HepG2 (cell line): ENCODE data around the gene AFG1L. TPM values are rescaled to one million over a fixed set of nuclear protein-coding genes. Genes with fewer than 3 reads are reported as not detected.

Source experiments
- ASH2L ChIP-seq: fragments of 300-600, 200-600 bp; sonication (generic); IDR thresholded peaks from 2 replicates; pipeline ENCODE4 v1.7.0; 2017; ENCODE audit warnings: low read depth, mild to moderate bottlenecking, moderate library complexity, mixed read lengths, low read length; ENCODE audit not compliant: insufficient read length
- BCL6 ChIP-seq: IDR thresholded peaks from 2 replicates; pipeline ENCODE4 v1.6.1; 2016; ENCODE audit warnings: missing genetic modification reagents, missing compliant biosample characterization
- CBFB ChIP-seq: sonication (generic); formaldehyde crosslinking; IDR thresholded peaks from 2 replicates; pipeline ENCODE4 v1.4.0; 2020; ENCODE audit warnings: missing genetic modification reagents
- CREB1 ChIP-seq, 2 experiments: fragments of 450-650 bp in 1 of 2; IDR thresholded peaks; 2 replicates each; pipeline ENCODE4 v1.6.1; 2016 to 2017; ENCODE audit warnings: control low read depth in 1 of 2, mild to moderate bottlenecking in 1 of 2, missing compliant biosample characterization in 1 of 2, missing genetic modification characterization in 1 of 2
- CREM ChIP-seq, 2 experiments: sonication (generic) in 1 of 2; formaldehyde crosslinking in 1 of 2; IDR thresholded peaks; 2 replicates each; pipeline versions ENCODE4 v1.4.0 to v1.6.1; 2016 to 2020; ENCODE audit warnings: antibody characterized with exemption in 1 of 2, mild to moderate bottlenecking in 1 of 2, missing genetic modification reagents in 1 of 2
- ELF3 ChIP-seq: IDR thresholded peaks from 2 replicates; pipeline ENCODE4 v1.6.1; 2016; ENCODE audit warnings: missing genetic modification reagents, missing compliant biosample characterization
- ETV5 ChIP-seq: IDR thresholded peaks from 2 replicates; pipeline ENCODE4 v1.6.1; 2018; ENCODE audit warnings: missing biosample characterization, missing genetic modification reagents, inconsistent platforms, borderline replicate concordance
- FOXJ3 ChIP-seq: sonication (generic); formaldehyde crosslinking; IDR thresholded peaks from 2 replicates; pipeline ENCODE4 v1.4.0; 2020; ENCODE audit warnings: missing genetic modification reagents, mild to moderate bottlenecking, borderline replicate concordance
- FOXO1 ChIP-seq: sonication (generic); formaldehyde crosslinking; IDR thresholded peaks from 2 replicates; pipeline ENCODE4 v1.4.0; 2020; ENCODE audit warnings: missing genetic modification reagents
- HDAC2 ChIP-seq: sonication (generic); formaldehyde crosslinking; IDR thresholded peaks from 2 replicates; pipeline ENCODE4 v1.4.0; 2020; ENCODE audit warnings: missing genetic modification reagents
- HMG20A ChIP-seq: IDR thresholded peaks from 2 replicates; pipeline ENCODE4 v1.6.1; 2016; ENCODE audit warnings: borderline replicate concordance
- ISL2 ChIP-seq: sonication (generic); formaldehyde crosslinking; IDR thresholded peaks from 2 replicates; pipeline ENCODE4 v1.5.0; 2020; ENCODE audit warnings: missing genetic modification reagents
- MBNL3 ChIP-seq: fragments of 250-450 bp; sonication (Bioruptor Pico); conservative IDR thresholded peaks from 2 replicates; pipeline ENCODE4 v1.8.0; 2022; ENCODE audit warnings: mild to moderate bottlenecking, inconsistent platforms
- NFE2L1 ChIP-seq: sonication (generic); formaldehyde crosslinking; IDR thresholded peaks from 2 replicates; pipeline ENCODE4 v1.4.0; 2020; ENCODE audit warnings: missing genetic modification reagents, mild to moderate bottlenecking, borderline replicate concordance
- ONECUT2 ChIP-seq: sonication (generic); formaldehyde crosslinking; IDR thresholded peaks from 2 replicates; pipeline ENCODE4 v1.4.0; 2020; ENCODE audit warnings: missing genetic modification reagents
- RARA ChIP-seq: IDR thresholded peaks from 2 replicates; pipeline ENCODE4 v1.6.1; 2016; ENCODE audit warnings: missing genetic modification reagents, missing compliant biosample characterization
- RARG ChIP-seq: sonication (generic); formaldehyde crosslinking; IDR thresholded peaks from 2 replicates; pipeline ENCODE4 v1.4.0; 2020; ENCODE audit warnings: low read depth, mild to moderate bottlenecking, missing genetic modification reagents
- RCOR2 ChIP-seq: IDR thresholded peaks from 2 replicates; pipeline ENCODE4 v1.6.1; 2016; ENCODE audit warnings: missing biosample characterization, missing genetic modification reagents
- SOX13 ChIP-seq, 3 experiments: fragments of 450-650 bp in 1 of 3; sonication (generic) in 1 of 3; formaldehyde crosslinking in 1 of 3; IDR thresholded peaks in 2 of 3; conservative IDR thresholded peaks in 1 of 3; 2 replicates each; pipeline versions ENCODE4 v1.5.0 to v1.6.1; 2016 to 2020; ENCODE audit warnings: antibody characterized with exemption in 1 of 3, mild to moderate bottlenecking in 1 of 3, missing compliant biosample characterization in 1 of 3, missing genetic modification reagents in 1 of 3, moderate library complexity in 1 of 3
- TAF15 ChIP-seq: fragments of 200-400 bp; formaldehyde crosslinking; IDR thresholded peaks from one replicate; pipeline ENCODE4 v1.6.1; 2018; ENCODE audit warnings: mild to moderate bottlenecking, low read depth, low read length; ENCODE audit not compliant: poor library complexity, severe bottlenecking
- TARDBP ChIP-seq: sonication (generic); formaldehyde crosslinking; IDR thresholded peaks from 2 replicates; pipeline ENCODE4 v1.8.0; 2022; ENCODE audit warnings: mild to moderate bottlenecking, missing genetic modification reagents
- TCF7 ChIP-seq: sonication (generic); IDR thresholded peaks from 2 replicates; pipeline ENCODE4 v1.6.1; 2016; ENCODE audit warnings: antibody characterized with exemption, low read depth
- ZNF264 ChIP-seq: sonication (generic); formaldehyde crosslinking; IDR thresholded peaks from 2 replicates; pipeline ENCODE4 v1.4.0; 2020; ENCODE audit warnings: missing genetic modification reagents
- ZNF331 ChIP-seq: sonication (generic); formaldehyde crosslinking; IDR thresholded peaks from 2 replicates; pipeline ENCODE4 v1.4.0; 2020; ENCODE audit warnings: missing genetic modification reagents
- ZNF501 ChIP-seq: sonication (generic); formaldehyde crosslinking; IDR thresholded peaks from 2 replicates; pipeline ENCODE4 v1.5.1; 2020; ENCODE audit warnings: mild to moderate bottlenecking, moderate library complexity, missing genetic modification reagents
- ZNF674 ChIP-seq: sonication (generic); formaldehyde crosslinking; IDR thresholded peaks from 2 replicates; pipeline ENCODE4 v1.5.0; 2020; ENCODE audit warnings: low read depth, mild to moderate bottlenecking, missing genetic modification reagents
- ZSCAN20 ChIP-seq: sonication (generic); formaldehyde crosslinking; IDR thresholded peaks from 2 replicates; pipeline ENCODE4 v1.4.0; 2020; ENCODE audit warnings: missing genetic modification reagents, mild to moderate bottlenecking, borderline replicate concordance
- polyA plus RNA-seq, 8 experiments: library from polyadenylated mRNA; depleted of rRNA in 3 of 8; stranded (reverse) in 7 of 8; unstranded in 1 of 8; fragments of >200 nt; fragmentation: Illumina TruSeq in 4 of 8; extraction: Trizol in 4 of 8; gene quantifications; 2 replicates each; pipeline versions ENCODE4 v1.2.1 to v1.2.3, GENCODE V29; 2011 to 2016; ENCODE audit warnings: low read depth in 4 of 8, missing spikeins in 1 of 8, mixed read lengths in 1 of 8; ENCODE audit not compliant: insufficient read depth in 1 of 8
- total RNA-seq, 5 experiments: library from RNA; depleted of rRNA; stranded (reverse); fragments of >200 nt; fragmentation: Illumina TruSeq; extraction: Trizol; gene quantifications; 2 replicates each; pipeline ENCODE4 v1.2.3, GENCODE V29; 2016; ENCODE audit warnings: low read depth in 1 of 5
- TF ChIP-seq, protein P1 (sequence below): sonication (generic); formaldehyde crosslinking; IDR thresholded peaks from 2 replicates; pipeline ENCODE4 v1.4.0; 2020; ENCODE audit warnings: missing genetic modification reagents, borderline replicate concordance
- TF ChIP-seq, protein P2 (sequence below): sonication (generic); formaldehyde crosslinking; IDR thresholded peaks from 2 replicates; pipeline ENCODE4 v1.4.0; 2020; ENCODE audit warnings: missing genetic modification reagents

The AFG1L gene
- total and polyA plus RNA-seq, 2 of the 13 experiments (the other 11 are each of a cell fraction or from before 2014, with no cell fraction given): 3.1 to 14.0 TPM

DNA sequence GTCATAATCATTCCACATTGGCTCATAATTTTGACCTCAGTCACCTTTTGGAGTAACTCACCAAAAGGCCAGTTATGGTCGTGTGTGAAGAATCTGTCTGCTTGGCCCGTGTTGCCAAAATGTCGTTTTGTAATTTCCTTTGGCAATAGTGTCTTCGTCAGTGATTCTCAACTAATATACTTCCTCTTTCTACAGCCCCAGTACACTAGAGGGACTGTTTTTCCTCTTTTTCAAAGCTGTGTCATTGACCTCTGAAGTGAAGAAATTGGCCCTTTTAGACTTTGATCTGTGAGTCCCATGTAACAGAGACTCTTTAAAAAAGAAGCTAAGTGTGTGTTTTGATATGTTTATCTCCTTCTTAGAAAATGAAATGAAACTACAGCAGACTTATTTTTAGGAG is 271.0 kb downstream of the AFG1L start (continued):
- peak; percentile 51 for TF ChIP-seq ASH2L
- TF ChIP-seq RCOR2: 0 out of 2 replicates have a peak, but pooled peaks have one; percentile 22
- TF ChIP-seq, protein P1, sequence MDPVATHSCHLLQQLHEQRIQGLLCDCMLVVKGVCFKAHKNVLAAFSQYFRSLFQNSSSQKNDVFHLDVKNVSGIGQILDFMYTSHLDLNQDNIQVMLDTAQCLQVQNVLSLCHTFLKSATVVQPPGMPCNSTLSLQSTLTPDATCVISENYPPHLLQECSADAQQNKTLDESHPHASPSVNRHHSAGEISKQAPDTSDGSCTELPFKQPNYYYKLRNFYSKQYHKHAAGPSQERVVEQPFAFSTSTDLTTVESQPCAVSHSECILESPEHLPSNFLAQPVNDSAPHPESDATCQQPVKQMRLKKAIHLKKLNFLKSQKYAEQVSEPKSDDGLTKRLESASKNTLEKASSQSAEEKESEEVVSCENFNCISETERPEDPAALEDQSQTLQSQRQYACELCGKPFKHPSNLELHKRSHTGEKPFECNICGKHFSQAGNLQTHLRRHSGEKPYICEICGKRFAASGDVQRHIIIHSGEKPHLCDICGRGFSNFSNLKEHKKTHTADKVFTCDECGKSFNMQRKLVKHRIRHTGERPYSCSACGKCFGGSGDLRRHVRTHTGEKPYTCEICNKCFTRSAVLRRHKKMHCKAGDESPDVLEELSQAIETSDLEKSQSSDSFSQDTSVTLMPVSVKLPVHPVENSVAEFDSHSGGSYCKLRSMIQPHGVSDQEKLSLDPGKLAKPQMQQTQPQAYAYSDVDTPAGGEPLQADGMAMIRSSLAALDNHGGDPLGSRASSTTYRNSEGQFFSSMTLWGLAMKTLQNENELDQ (CRISPR knock-in tag): no peak
- peak; percentile 35; the same call in 1 of the 2 replicates for TF ChIP-seq FOXO1 (CRISPR knock-in tag)
- peak; percentile 64; the same call in 1 of the 2 replicates for TF ChIP-seq FOXJ3
- TF ChIP-seq ISL2: peak; percentile 74
- TF ChIP-seq HDAC2 (CRISPR knock-in tag): 0 out of 2 replicates have a peak, but pooled peaks have one; percentile 47
- TF ChIP-seq TARDBP (CRISPR knock-in tag): no peak
- TF ChIP-seq CBFB (CRISPR knock-in tag): no peak
- TF ChIP-seq RARA (CRISPR knock-in tag): peak; percentile 53
- TF ChIP-seq ONECUT2: no peak
- peak; percentile 58 for TF ChIP-seq CREM (IDR thresholded peaks at IDR 0.05)
- TF ChIP-seq CREM (CRISPR knock-in tag; IDR thresholded peaks at IDR 0.05): no peak
- TF ChIP-seq BCL6 (CRISPR knock-in tag): peak; percentile 48; the same call in 1 of the 2 replicates
- TF ChIP-seq HMG20A (CRISPR knock-in tag): peak; percentile 70; the same call in 1 of the 2 replicates
- TF ChIP-seq ETV5 (CRISPR knock-in tag): peak; percentile 49; the same call in 1 of the 2 replicates
- peak; percentile 22; the same call in 1 of the 2 replicates for TF ChIP-seq ZNF264 (CRISPR knock-in tag)
- TF ChIP-seq RARG (CRISPR knock-in tag): no peak
- TF ChIP-seq MBNL3 (CRISPR knock-in tag): no peak
- TF ChIP-seq TCF7: peak; percentile 28
- TF ChIP-seq ELF3: peak; percentile 82
- no peak for TF ChIP-seq SOX13 (IDR thresholded peaks at IDR 0.05)
- peak in 1 of 2 experiments; percentile 59; a peak in 1 of 4 replicates for TF ChIP-seq SOX13 (CRISPR knock-in tag; conservative IDR thresholded peaks at IDR 0.05 in 1 of 2, IDR thresholded peaks at IDR 0.05 in 1 of 2)
- no peak for TF ChIP-seq ZNF674
- no peak for TF ChIP-seq NFE2L1 (CRISPR knock-in tag)
- TF ChIP-seq ZNF501 (CRISPR knock-in tag): no peak
- TF ChIP-seq ZNF331 (CRISPR knock-in tag): 0 out of 2 replicates have a peak, but pooled peaks have one; percentile 39
- TF ChIP-seq CREB1 (IDR thresholded peaks at IDR 0.05): no peak
- peak; percentile 71; the same call in 1 of the 2 replicates for TF ChIP-seq CREB1 (CRISPR knock-in tag; IDR thresholded peaks at IDR 0.05)
- TF ChIP-seq, protein P2, sequence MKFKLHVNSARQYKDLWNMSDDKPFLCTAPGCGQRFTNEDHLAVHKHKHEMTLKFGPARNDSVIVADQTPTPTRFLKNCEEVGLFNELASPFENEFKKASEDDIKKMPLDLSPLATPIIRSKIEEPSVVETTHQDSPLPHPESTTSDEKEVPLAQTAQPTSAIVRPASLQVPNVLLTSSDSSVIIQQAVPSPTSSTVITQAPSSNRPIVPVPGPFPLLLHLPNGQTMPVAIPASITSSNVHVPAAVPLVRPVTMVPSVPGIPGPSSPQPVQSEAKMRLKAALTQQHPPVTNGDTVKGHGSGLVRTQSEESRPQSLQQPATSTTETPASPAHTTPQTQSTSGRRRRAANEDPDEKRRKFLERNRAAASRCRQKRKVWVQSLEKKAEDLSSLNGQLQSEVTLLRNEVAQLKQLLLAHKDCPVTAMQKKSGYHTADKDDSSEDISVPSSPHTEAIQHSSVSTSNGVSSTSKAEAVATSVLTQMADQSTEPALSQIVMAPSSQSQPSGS (CRISPR knock-in tag): peak; percentile 28; the same call in 1 of the 2 replicates
- TF ChIP-seq ZSCAN20: no peak
- TF ChIP-seq TAF15: no peak
